Measurements from ENCODE around the gene PML. TPM values are rescaled to one million over a fixed set of nuclear protein-coding genes. Genes with fewer than 3 reads are reported as not detected.

Gene PML
- total RNA-seq, 1 experiment from 2014 or later, result 33.4 TPM

- intact Hi-C loops (cut with micrococcal nuclease), result no loop called here
- POLR2A ChIA-PET, result no interaction called here
Measured at GRCh38 chr15:74042603-74043424, 48.3 kb downstream of the PML start.

GRCh38 chr15:74043425-74044266, 49.1 kb downstream of the PML start:
- Mint-ChIP-seq H3K27me3 (ENCODE audit: insufficient read depth, unreplicated experiment) (no peaks in the 10 kb centered on the region), H3K4me3 (ENCODE audit: unreplicated experiment) (no peak overlapping the region), H3K4me1 (ENCODE audit: insufficient read depth, unreplicated experiment) (peaks cover 14% of the 10 kb centered on the region), H3K27ac (ENCODE audit: low read depth, unreplicated experiment) (no peak overlapping the region), H3K36me3 (ENCODE audit: insufficient read depth, unreplicated experiment) (peaks cover 5% of the 10 kb centered on the region), H3K9me3 (ENCODE audit: unreplicated experiment) (no peaks in the 10 kb centered on the region)
- intact Hi-C loops (cut with micrococcal nuclease), result no loop called here
- DNase-seq (ENCODE audit: unreplicated experiment), result no peak
- POLR2A ChIA-PET, result no interaction called here
- no TSS peak for BruUV-seq (replicated peaks)
- TF ChIP-seq CTCF (IDR thresholded peaks at IDR 0.05; ENCODE audit: unreplicated experiment), result no peak
- CTCF ChIA-PET, result interaction anchor here (0.5 to 0.6 kb wide), 2 partner anchors 156 to 422 kb away, joined by 3 read pairs; no protein-coding TSS in a partner anchor

More at GRCh38 chr15:74042603-74043424, 48.3 kb downstream of the PML start:
- CTCF ChIA-PET, result interaction anchor here (0.6 to 0.8 kb wide), 2 partner anchors 264 to 423 kb away, joined by 3 read pairs; no protein-coding TSS in a partner anchor
- Mint-ChIP-seq H3K27me3 (ENCODE audit: insufficient read depth, unreplicated experiment) (no peaks in the 10 kb centered on the region), H3K27ac (ENCODE audit: low read depth, unreplicated experiment) (no peak overlapping the region), H3K4me3 (ENCODE audit: unreplicated experiment) (no peak overlapping the region), H3K9me3 (ENCODE audit: unreplicated experiment) (no peaks in the 10 kb centered on the region), H3K36me3 (ENCODE audit: insufficient read depth, unreplicated experiment) (peaks cover 6% of the 10 kb centered on the region), H3K4me1 (ENCODE audit: insufficient read depth, unreplicated experiment) (peaks cover 12% of the 10 kb centered on the region)
- DNase-seq (ENCODE audit: unreplicated experiment), result no peak
- BruUV-seq (replicated peaks), result no TSS peak
- no peak for TF ChIP-seq CTCF (IDR thresholded peaks at IDR 0.05; ENCODE audit: unreplicated experiment)

GRCh38 chr15:74044267-74045110, 50.0 kb downstream of the PML start:
- CTCF ChIA-PET, result interaction anchor here (1.2 kb wide), 1 partner anchor 71 kb away, joined by 3 read pairs; no protein-coding TSS in a partner anchor
- no peaks in the 10 kb centered on the region for H3K27me3 Mint-ChIP-seq (ENCODE audit: insufficient read depth, unreplicated experiment)
- POLR2A ChIA-PET, result interaction anchor here (0.7 kb wide), 1 partner anchor 43 kb away, joined by 4 read pairs; no protein-coding TSS in a partner anchor
- DNase-seq (ENCODE audit: unreplicated experiment), result no peak
- BruUV-seq (replicated peaks), result no TSS peak
- TF ChIP-seq CTCF (IDR thresholded peaks at IDR 0.05; ENCODE audit: unreplicated experiment), result no peak
- no peak overlapping the region for H3K4me3 Mint-ChIP-seq (ENCODE audit: unreplicated experiment)
- no peak overlapping the region for H3K27ac Mint-ChIP-seq (ENCODE audit: low read depth, unreplicated experiment)
- H3K9me3 Mint-ChIP-seq (ENCODE audit: unreplicated experiment), result no peaks in the 10 kb centered on the region
- peaks cover 16% of the 10 kb centered on the region for H3K4me1 Mint-ChIP-seq (ENCODE audit: insufficient read depth, unreplicated experiment)
- intact Hi-C loops (cut with micrococcal nuclease), result no loop called here
- peaks cover 5% of the 10 kb centered on the region for H3K36me3 Mint-ChIP-seq (ENCODE audit: insufficient read depth, unreplicated experiment)
